Measurements from ENCODE around the gene OCRL.

The OCRL gene

DNA sequence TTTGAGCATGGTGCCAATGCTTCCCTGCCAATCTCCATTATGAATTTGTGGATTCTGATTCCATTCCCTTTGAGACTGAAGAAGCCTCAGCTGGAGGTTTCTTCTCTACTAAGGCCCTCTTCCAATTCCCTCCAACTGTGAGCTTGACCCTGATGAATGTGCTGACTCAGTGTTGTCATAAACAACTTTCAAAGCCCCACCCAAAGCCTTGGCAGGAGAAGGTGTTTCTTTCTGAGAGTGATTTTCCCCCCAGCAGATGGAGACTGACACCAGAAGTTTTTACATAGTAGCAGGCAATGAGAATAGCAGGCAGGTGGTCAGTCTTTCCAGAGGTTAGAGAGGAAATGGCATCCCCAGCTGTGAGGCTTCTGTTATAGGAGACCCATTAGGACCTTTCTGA lies 53.1 kb downstream of the OCRL start:
- CTCF ChIA-PET, result interaction anchor here (1.0 to 3.8 kb wide), 2 partner anchors 8 to 11 kb away, joined by 3 to 16 read pairs; no protein-coding TSS in a partner anchor

DNA sequence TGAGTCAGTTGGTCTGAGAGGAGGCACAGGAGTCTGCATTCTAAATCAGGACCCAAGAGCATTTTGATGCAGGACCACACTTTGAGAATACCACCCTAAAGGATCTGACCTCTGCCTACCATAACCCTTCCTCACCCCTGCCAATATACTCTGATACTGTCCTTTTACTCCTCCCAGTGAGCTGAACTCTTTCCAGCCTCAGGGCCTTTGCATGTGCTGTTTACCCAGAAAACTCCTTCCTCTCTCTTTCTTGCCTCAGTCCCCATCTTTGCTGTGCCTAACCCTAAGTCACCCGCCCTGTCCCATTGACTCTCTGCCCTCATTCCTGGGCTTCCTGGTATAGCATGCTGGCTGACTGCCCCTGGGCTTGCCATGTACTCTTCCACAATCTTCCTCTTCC lies 54.7 kb downstream of the OCRL start:
- TF ChIP-seq, protein P1, sequence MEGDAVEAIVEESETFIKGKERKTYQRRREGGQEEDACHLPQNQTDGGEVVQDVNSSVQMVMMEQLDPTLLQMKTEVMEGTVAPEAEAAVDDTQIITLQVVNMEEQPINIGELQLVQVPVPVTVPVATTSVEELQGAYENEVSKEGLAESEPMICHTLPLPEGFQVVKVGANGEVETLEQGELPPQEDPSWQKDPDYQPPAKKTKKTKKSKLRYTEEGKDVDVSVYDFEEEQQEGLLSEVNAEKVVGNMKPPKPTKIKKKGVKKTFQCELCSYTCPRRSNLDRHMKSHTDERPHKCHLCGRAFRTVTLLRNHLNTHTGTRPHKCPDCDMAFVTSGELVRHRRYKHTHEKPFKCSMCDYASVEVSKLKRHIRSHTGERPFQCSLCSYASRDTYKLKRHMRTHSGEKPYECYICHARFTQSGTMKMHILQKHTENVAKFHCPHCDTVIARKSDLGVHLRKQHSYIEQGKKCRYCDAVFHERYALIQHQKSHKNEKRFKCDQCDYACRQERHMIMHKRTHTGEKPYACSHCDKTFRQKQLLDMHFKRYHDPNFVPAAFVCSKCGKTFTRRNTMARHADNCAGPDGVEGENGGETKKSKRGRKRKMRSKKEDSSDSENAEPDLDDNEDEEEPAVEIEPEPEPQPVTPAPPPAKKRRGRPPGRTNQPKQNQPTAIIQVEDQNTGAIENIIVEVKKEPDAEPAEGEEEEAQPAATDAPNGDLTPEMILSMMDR (IDR thresholded peaks at IDR 0.05; ENCODE audit: control extremely low read depth, extremely low read depth, low read depth, missing control alignments), result no peak
- DNase-seq (ENCODE audit: extremely low spot score), result no peak
- ChIA-PET POLR2A (no interaction called here), CTCF (interaction anchor here (2.6 kb wide), 1 partner anchor 10 kb away, joined by 11 read pairs; no protein-coding TSS in a partner anchor)

More for the DNA sequence above, 53.1 kb downstream of the OCRL start:
- POLR2A ChIA-PET, result no interaction called here
- no peak for DNase-seq (ENCODE audit: extremely low spot score)
- TF ChIP-seq, protein P1 (IDR thresholded peaks at IDR 0.05; ENCODE audit: control extremely low read depth, extremely low read depth, low read depth, missing control alignments), result no peak

DNA sequence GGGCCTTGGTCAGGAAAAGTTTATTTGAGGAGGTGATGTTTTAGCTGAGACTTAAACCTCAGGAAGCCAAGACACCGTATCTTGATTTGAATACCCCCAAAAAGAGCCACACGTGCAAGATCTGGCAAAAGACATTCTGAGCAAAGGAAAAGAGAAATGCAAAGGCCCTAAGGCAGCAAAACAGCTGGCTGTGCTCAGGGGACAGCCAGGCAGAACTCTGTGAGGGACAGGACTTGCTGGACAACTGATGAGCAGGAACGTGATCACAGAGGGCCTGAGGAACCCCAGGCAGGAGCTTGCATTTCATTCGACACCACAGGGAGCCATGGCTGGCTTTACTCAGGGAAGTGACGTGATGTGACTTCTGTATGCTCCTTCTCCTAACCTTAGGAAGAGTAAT lies 56.0 kb downstream of the OCRL start:
- ChIA-PET POLR2A (no interaction called here), CTCF (interaction anchor here (1.4 to 2.6 kb wide), 2 partner anchors 9 to 465 kb away, joined by 3 to 11 read pairs; no protein-coding TSS in a partner anchor)
- DNase-seq (ENCODE audit: extremely low spot score), result no peak
- TF ChIP-seq, protein P1 (IDR thresholded peaks at IDR 0.05; ENCODE audit: control extremely low read depth, extremely low read depth, low read depth, missing control alignments), result no peak

- TF ChIP-seq, protein P1 (IDR thresholded peaks at IDR 0.05; ENCODE audit: control extremely low read depth, extremely low read depth, low read depth, missing control alignments), result no peak
- POLR2A ChIA-PET, result no interaction called here
- DNase-seq (ENCODE audit: extremely low spot score), result no peak
- CTCF ChIA-PET, result no interaction called here
Measured at GRCh38 chrX:129597905-129598304, 57.8 kb downstream of the OCRL start.

DNA sequence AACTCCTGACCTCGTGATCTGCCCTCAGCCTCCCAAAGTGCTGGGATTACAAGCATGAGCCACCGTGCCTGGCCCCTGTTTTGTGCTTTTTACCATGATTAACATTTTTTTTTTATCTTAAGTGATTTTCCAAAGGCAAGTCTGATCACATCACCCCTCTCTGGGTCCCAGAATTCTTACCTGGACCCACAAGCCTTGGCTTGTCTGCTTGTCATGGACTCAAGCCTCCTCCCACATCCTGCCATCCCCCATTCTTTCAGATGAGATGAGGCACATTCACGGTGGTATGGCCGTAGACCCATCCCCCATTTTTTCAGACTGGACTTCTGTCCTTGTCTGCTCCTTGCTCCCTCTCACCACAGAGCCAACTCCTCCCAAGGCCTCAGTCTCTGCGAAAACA lies 59.4 kb downstream of the OCRL start:
- no peak for DNase-seq (ENCODE audit: extremely low spot score)
- POLR2A ChIA-PET, result no interaction called here
- CTCF ChIA-PET, result interaction anchor here (1.0 to 2.0 kb wide), 3 partner anchors 9 to 461 kb away, joined by 3 to 6 read pairs (median 4); no protein-coding TSS in a partner anchor
- TF ChIP-seq, protein P1 (IDR thresholded peaks at IDR 0.05; ENCODE audit: control extremely low read depth, extremely low read depth, low read depth, missing control alignments), result no peak

DNA sequence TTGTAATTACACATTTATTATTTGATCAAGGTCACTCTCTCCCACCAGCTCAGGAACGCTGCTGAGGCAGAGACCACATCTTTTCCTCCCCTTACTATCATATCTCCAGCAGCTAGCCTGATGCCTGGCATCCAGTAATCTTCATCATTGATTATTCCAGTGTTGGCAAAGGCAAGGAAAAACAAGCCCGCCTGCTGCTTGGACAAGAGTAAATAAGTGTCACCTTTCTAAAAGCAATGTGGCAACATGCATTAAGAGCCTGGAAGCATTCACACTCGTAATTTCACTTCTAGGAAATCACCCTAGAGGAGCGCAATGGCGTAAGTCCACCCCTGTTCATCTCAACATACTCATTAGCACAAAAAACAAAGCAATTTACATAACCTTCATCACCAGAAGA lies 59.9 kb downstream of the OCRL start:
- TF ChIP-seq, protein P1 (IDR thresholded peaks at IDR 0.05; ENCODE audit: control extremely low read depth, extremely low read depth, low read depth, missing control alignments), result no peak
- POLR2A ChIA-PET, result no interaction called here
- CTCF ChIA-PET, result interaction anchor here (1.0 to 2.8 kb wide), 5 partner anchors 8 to 461 kb away, joined by 3 to 16 read pairs (median 5); no protein-coding TSS in a partner anchor
- DNase-seq (ENCODE audit: extremely low spot score), result no peak

Data from GM10248 (cell line).